Glutamatergic neuron (in vitro differentiated cells): ENCODE data around the gene SLC6A17. TPM values are rescaled to one million over a fixed set of nuclear protein-coding genes. Genes with fewer than 3 reads are reported as not detected.

Experiments used
- DNase-seq: peaks from one replicate; pipeline ENCODE4 v3.0.0; 2022
- H3K27ac Mint-ChIP-seq: one replicate; pipeline ENCODE4 v1.8.0; 2020; ENCODE audit warnings: mild to moderate bottlenecking, mixed read lengths, inconsistent platforms; ENCODE audit not compliant: unreplicated experiment
- H3K27me3 Mint-ChIP-seq: one replicate; pipeline ENCODE4 v1.8.0; 2020; ENCODE audit warnings: mild to moderate bottlenecking, moderate library complexity, mixed read lengths, inconsistent platforms; ENCODE audit not compliant: unreplicated experiment
- H3K36me3 Mint-ChIP-seq: one replicate; pipeline ENCODE4 v1.8.0; 2020; ENCODE audit warnings: mild to moderate bottlenecking, mixed read lengths, inconsistent platforms; ENCODE audit not compliant: unreplicated experiment
- H3K4me1 Mint-ChIP-seq: one replicate; pipeline ENCODE4 v1.8.0; 2020; ENCODE audit warnings: mild to moderate bottlenecking, low read depth, mixed read lengths, inconsistent platforms; ENCODE audit not compliant: unreplicated experiment
- H3K4me3 Mint-ChIP-seq: one replicate; pipeline ENCODE4 v1.8.0; 2020; ENCODE audit warnings: mild to moderate bottlenecking, mixed read lengths, inconsistent platforms; ENCODE audit not compliant: unreplicated experiment
- H3K9me3 Mint-ChIP-seq: one replicate; pipeline ENCODE4 v1.8.0; 2020; ENCODE audit warnings: mild to moderate bottlenecking, moderate library complexity, mixed read lengths, inconsistent platforms; ENCODE audit not compliant: unreplicated experiment
- CTCF ChIP-seq: fragments of 200-600 bp; sonication (generic); IDR thresholded peaks from one replicate; pipeline ENCODE4 v1.5.0; 2021; ENCODE audit not compliant: partially characterized antibody, unreplicated experiment
- total RNA-seq: library from RNA; stranded (reverse); fragmentation: NEBNext Ultra II Directional; extraction: Animal tissue kit (Norgen Biotek cat#: 25700); gene quantifications from one replicate; pipeline ENCODE4 v1.2.1, GENCODE V29; 2021; ENCODE audit not compliant: unreplicated experiment

The SLC6A17 gene
- total RNA-seq, 1 donor from 2014 or later = 6.4 TPM

GRCh38 chr1:110209715-110210603, 59.7 kb downstream of the SLC6A17 start, which contains the start of gene KCNC4:
KCNC4 (plus strand) TSS chr1:110210314; CDS start chr1:110211500, 1,186 bp downstream.
- Mint-ChIP-seq H3K4me1 (peaks cover 33% of the 10 kb centered on the region), H3K27me3 (peaks cover 19% of the 10 kb centered on the region), H3K27ac (peak within 1 kb of the TSS; percentile 85), H3K4me3 (peak within 1 kb of the TSS; percentile 85), H3K9me3 (peaks cover 12% of the 10 kb centered on the region), H3K36me3 (no peaks in the 10 kb centered on the region)
- no peak for TF ChIP-seq CTCF
- peak; percentile 79 for DNase-seq

GRCh38 chr1:110210604-110211495, 60.6 kb downstream of the SLC6A17 start:
- Mint-ChIP-seq H3K4me3 (peak overlapping the region; percentile 81), H3K27me3 (peaks cover 19% of the 10 kb centered on the region), H3K27ac (no peak overlapping the region), H3K9me3 (peaks cover 12% of the 10 kb centered on the region), H3K36me3 (no peaks in the 10 kb centered on the region), H3K4me1 (peaks cover 33% of the 10 kb centered on the region)
- peak; percentile 66 for DNase-seq
- no peak for TF ChIP-seq CTCF

GRCh38 chr1:110211496-110212168, 61.3 kb downstream of the SLC6A17 start:
- Mint-ChIP-seq H3K4me3 (peak overlapping the region; percentile 81), H3K27me3 (peaks cover 19% of the 10 kb centered on the region), H3K27ac (no peak overlapping the region), H3K4me1 (peaks cover 33% of the 10 kb centered on the region), H3K9me3 (peaks cover 12% of the 10 kb centered on the region), H3K36me3 (no peaks in the 10 kb centered on the region)
- no peak for TF ChIP-seq CTCF
- DNase-seq = no peak

- no peak for DNase-seq
- H3K4me1 Mint-ChIP-seq = peaks cover 29% of the 10 kb centered on the region
- TF ChIP-seq CTCF = no peak
- H3K27ac Mint-ChIP-seq = no peak overlapping the region
- H3K36me3 Mint-ChIP-seq = no peaks in the 10 kb centered on the region
- H3K4me3 Mint-ChIP-seq = peak overlapping the region; percentile 81
- H3K9me3 Mint-ChIP-seq = peaks cover 12% of the 10 kb centered on the region
- peaks cover 19% of the 10 kb centered on the region for H3K27me3 Mint-ChIP-seq
Measured at GRCh38 chr1:110212169-110213142, 62.2 kb downstream of the SLC6A17 start.
